ENCODE results near the gene SIRPA. TPM values are rescaled to one million over a fixed set of nuclear protein-coding genes. Genes with fewer than 3 reads are reported as not detected.
A peak's percentile ranks its signal among the peaks of the same experiment; 100 is the strongest.

Gene SIRPA
- total and polyA plus RNA-seq, 8 donors: 7.2 to 25.8 (median 9.0) TPM

- TF ChIP-seq CTCF (IDR thresholded peaks at IDR 0.05): no peak
- FAIRE-seq: no peak
- H3K4me3 ChIP-seq: no peak overlapping the region
- H3K4me1 ChIP-seq: no peaks in the 10 kb centered on the region
- no peak for ATAC-seq
- H3K27me3 ChIP-seq: no peaks in the 10 kb centered on the region
- DNase-seq: no peak
- WGBS, 2 donors: 24 to 36% methylated on average over 3 of the region's 3 CpGs
- no peaks in the 10 kb centered on the region for H3K36me3 ChIP-seq
- no peak overlapping the region for H3K27ac ChIP-seq
- no peaks in the 10 kb centered on the region for H3K9me3 ChIP-seq
- intact Hi-C loops (cut with DNase I): no loop called here
Observed at GRCh38 chr20:1866834-1867233, 28.4 kb upstream of the SIRPA start.

- Histone ChIP-seq H3K4me1 (no peaks in the 10 kb centered on the region), H3K36me3 (no peaks in the 10 kb centered on the region), H3K9me3 (no peaks in the 10 kb centered on the region), H3K4me3 (no peak overlapping the region), H3K27me3 (no peaks in the 10 kb centered on the region), H3K27ac (no peak overlapping the region)
- DNase-seq: no peak
- intact Hi-C loops (cut with DNase I): no loop called here
- ATAC-seq: no peak
- WGBS, 2 donors: 28 to 39% methylated on average over 3 of the region's 3 CpGs
- no peak for TF ChIP-seq CTCF (IDR thresholded peaks at IDR 0.05)
- no peak for FAIRE-seq
Observed at GRCh38 chr20:1867495-1868260, 27.5 kb upstream of the SIRPA start.

GRCh38 chr20:1868856-1869255 lies 26.4 kb upstream of the SIRPA start:
- Histone ChIP-seq H3K4me3 (no peak overlapping the region), H3K4me1 (no peaks in the 10 kb centered on the region), H3K9me3 (no peaks in the 10 kb centered on the region), H3K27ac (no peak overlapping the region), H3K36me3 (no peaks in the 10 kb centered on the region), H3K27me3 (no peaks in the 10 kb centered on the region)
- WGBS, 2 donors: 72 to 79% methylated on average over 3 of the region's 3 CpGs
- FAIRE-seq: no peak
- no peak for DNase-seq
- TF ChIP-seq CTCF (IDR thresholded peaks at IDR 0.05): no peak
- intact Hi-C loops (cut with DNase I): no loop called here
- no peak for ATAC-seq

- FAIRE-seq: no peak
- ATAC-seq: no peak
- H3K9me3 ChIP-seq: no peaks in the 10 kb centered on the region
- H3K27ac ChIP-seq: no peak overlapping the region
- WGBS, 2 donors: 79 to 85% methylated on average over 4 of the region's 4 CpGs
- no peak overlapping the region for H3K4me3 ChIP-seq
- H3K36me3 ChIP-seq: no peaks in the 10 kb centered on the region
- no peak for DNase-seq
- intact Hi-C loops (cut with DNase I): no loop called here
- no peak for TF ChIP-seq CTCF (IDR thresholded peaks at IDR 0.05)
- no peaks in the 10 kb centered on the region for H3K27me3 ChIP-seq
- H3K4me1 ChIP-seq: no peaks in the 10 kb centered on the region
Observed at GRCh38 chr20:1870323-1870722, 24.9 kb upstream of the SIRPA start.

- H3K4me3 ChIP-seq: no peak overlapping the region
- intact Hi-C loops (cut with DNase I): no loop called here
- DNase-seq (no peak), ATAC-seq (peak in 3 of 4 donors; percentile 9 to 40 (median 11)), FAIRE-seq (no peak)
- no peaks in the 10 kb centered on the region for H3K27me3 ChIP-seq
- no peak overlapping the region for H3K27ac ChIP-seq
- H3K4me1 ChIP-seq: no peaks in the 10 kb centered on the region
- 18 to 23% methylated on average over 17 of the region's 17 CpGs for WGBS, 2 donors
- H3K36me3 ChIP-seq: no peaks in the 10 kb centered on the region
- no peak for TF ChIP-seq CTCF (IDR thresholded peaks at IDR 0.05)
- no peaks in the 10 kb centered on the region for H3K9me3 ChIP-seq
Observed at GRCh38 chr20:1870792-1871550, 24.2 kb upstream of the SIRPA start.
